NCI-H1048 (cell line): ENCODE results near the gene USP14.
"Not testable (repeated sequence)": the region's sequence is repeated elsewhere in the genome, so short reads cannot be mapped to it uniquely, and the experiment has no call there.

Source experiments
- DNase-seq: peaks from one replicate; lab custom pipeline; 2025; lab: John Stamatoyannopoulos, UW

The USP14 gene

GRCh38 chr18:158128-159036 is at the start of gene USP14:
TSS of gene USP14 (plus strand) at chr18:158557. CDS start at chr18:158699, 142 bp downstream.
- peak; percentile 97 for DNase-seq

- DNase-seq = not testable (repeated sequence)
Measured at GRCh38 chr18:108665-109063, 49.7 kb upstream of the USP14 start.

GRCh38 chr18:109130-109921 is 49.0 kb upstream of the USP14 start:
- not testable (repeated sequence) for DNase-seq

GRCh38 chr18:109922-110261 is 48.5 kb upstream of the USP14 start:
- DNase-seq = not testable (repeated sequence)

GRCh38 chr18:110351-111201 is 47.8 kb upstream of the USP14 start:
- not testable (repeated sequence) for DNase-seq

- DNase-seq = no peak
Measured at GRCh38 chr18:111306-112014, 46.9 kb upstream of the USP14 start.

GRCh38 chr18:112015-112733 is 46.2 kb upstream of the USP14 start:
- not testable (repeated sequence) for DNase-seq

- not testable (repeated sequence) for DNase-seq
Measured at GRCh38 chr18:120539-121260, 37.7 kb upstream of the USP14 start.

GRCh38 chr18:135045-135444 is 23.3 kb upstream of the USP14 start:
- no peak for DNase-seq

GRCh38 chr18:136433-136832 is 21.9 kb upstream of the USP14 start:
- DNase-seq = no peak

- DNase-seq = no peak
Measured at GRCh38 chr18:137327-137726, 21.0 kb upstream of the USP14 start.

- DNase-seq = no peak
Measured at GRCh38 chr18:140670-141266, 17.6 kb upstream of the USP14 start.

GRCh38 chr18:142624-143296 is 15.6 kb upstream of the USP14 start:
- DNase-seq = not testable (repeated sequence)

GRCh38 chr18:148841-149240 is 9.5 kb upstream of the USP14 start:
- no peak for DNase-seq

GRCh38 chr18:154151-154550 is 4.2 kb upstream of the USP14 start:
- DNase-seq = no peak

- DNase-seq = no peak
Measured at GRCh38 chr18:155688-156087, 2.7 kb upstream of the USP14 start.

- DNase-seq = no peak
Measured at GRCh38 chr18:156514-157230, 1.7 kb upstream of the USP14 start.

- DNase-seq = no peak
Measured at GRCh38 chr18:159037-159652, 788 bp downstream of the USP14 start.
